ENCODE results near the gene ACOT7.
"Not testable (repeated sequence)": the region's sequence is repeated elsewhere in the genome, so short reads cannot be mapped to it uniquely, and the experiment has no call there.

Gene ACOT7

DNA sequence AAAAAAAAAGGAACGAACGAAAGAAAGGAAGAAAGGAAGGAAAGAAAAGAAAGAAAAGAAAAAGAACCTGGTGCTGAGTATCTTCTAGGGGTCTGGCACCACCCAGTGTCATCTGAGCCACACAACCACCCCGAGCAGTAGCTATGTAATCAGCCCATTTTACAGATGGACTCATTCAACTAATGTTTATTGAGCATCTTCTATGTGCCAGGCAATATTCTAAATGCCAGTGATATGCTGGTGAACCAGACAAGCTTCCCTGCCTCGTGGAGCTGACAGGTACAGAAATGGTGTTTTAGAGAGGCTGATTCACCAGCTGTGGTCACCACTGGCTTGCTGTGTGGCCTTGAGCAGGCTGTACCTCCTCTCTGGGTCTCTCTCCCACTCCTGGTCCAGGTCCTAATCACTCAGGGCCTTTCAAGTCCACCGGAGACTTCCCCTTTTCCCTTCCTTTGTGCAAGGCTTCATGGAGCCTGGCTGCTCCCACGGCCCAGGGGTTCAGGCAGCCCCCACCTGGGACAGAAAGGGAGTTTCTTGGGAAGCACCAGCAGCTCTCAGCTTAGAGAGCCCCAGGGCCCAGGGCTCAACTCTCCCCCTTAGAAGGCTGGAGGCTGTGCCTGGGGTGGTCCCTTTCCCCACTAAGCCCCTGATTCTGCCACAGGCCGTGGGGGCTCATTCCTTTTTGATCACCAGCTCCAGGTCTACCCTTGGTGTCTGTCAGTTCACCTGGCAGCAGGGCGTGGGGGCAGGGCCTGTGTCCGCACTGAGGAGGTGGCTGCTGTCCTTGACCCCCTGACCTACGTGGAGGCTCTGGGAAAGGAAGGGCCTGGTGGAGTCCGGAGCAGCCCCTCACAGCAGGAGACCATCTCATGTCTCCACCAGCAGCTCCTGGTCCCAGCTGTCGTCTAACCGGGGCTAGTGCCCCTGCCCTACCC is 38.3 kb upstream of the ACOT7 start:
- not testable (repeated sequence) for H3K27me3 ChIP-seq (ENCODE audit: control insufficient read depth in 2 of 2, insufficient read depth in 2 of 2, low read length in 2 of 2)

DNA sequence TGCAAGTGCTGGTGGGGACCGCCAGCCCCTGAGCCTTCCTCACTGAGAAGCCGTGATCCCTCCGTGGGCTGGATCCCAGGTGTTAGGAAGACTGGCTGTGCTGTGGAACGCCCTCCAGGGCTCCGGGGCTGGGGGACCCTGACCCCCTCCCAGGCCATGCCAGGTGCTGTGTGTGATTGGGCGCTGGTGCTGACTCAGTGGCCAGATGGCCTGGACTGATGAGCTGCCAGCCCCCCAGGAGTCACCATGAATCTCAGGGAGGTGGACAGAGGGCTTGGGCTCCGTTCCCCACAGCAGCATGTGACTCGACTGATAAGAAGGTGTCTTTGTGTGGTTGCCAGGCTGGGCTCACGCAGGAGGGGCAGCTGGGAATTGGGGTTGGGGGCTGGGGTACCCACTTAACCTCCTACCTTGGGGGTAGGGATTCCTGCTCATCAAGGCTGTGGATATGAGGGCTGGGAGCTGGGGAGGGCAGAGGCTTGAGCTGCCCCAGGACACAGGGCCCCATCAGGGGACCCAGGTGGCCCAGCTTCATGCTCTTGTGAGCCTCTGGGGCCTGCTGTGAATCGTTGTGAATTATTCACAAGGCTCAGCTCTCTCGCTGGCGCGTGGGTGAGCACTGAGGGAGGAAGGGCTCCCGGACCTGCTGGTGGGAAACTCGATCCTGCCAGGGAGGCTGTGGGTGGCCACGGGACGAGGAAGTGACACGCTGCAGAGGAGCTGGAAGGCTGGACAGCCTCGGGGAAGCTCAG is 36.3 kb upstream of the ACOT7 start:
- H3K36me3 ChIP-seq (ENCODE audit: control insufficient read depth in 2 of 2, insufficient read depth in 2 of 2, low read length in 2 of 2); H3K27ac ChIP-seq (ENCODE audit: low read depth in 2 of 2, low read length in 2 of 2); H3K9ac ChIP-seq (ENCODE audit: low read depth in 1 of 2, low read length in 2 of 2); H3K27me3 ChIP-seq (ENCODE audit: control insufficient read depth in 2 of 2, insufficient read depth in 2 of 2, low read length in 2 of 2); H3K9me3 ChIP-seq (ENCODE audit: control insufficient read depth in 2 of 2, low read length in 2 of 2); H3K4me3 ChIP-seq (ENCODE audit: low read length in 2 of 2): not testable (repeated sequence)
- H3K4me1 ChIP-seq (ENCODE audit: control insufficient read depth in 2 of 2, insufficient read depth in 2 of 2, low read length in 2 of 2) = peaks cover 27 to 28% of the 10 kb centered on the region in 2 donors

More for the DNA sequence above, 38.3 kb upstream of the ACOT7 start:
- not testable (repeated sequence) for H3K9ac ChIP-seq (ENCODE audit: low read depth in 1 of 2, low read length in 2 of 2); H3K36me3 ChIP-seq (ENCODE audit: control insufficient read depth in 2 of 2, insufficient read depth in 2 of 2, low read length in 2 of 2); H3K9me3 ChIP-seq (ENCODE audit: control insufficient read depth in 2 of 2, low read length in 2 of 2); H3K4me3 ChIP-seq (ENCODE audit: low read length in 2 of 2); H3K27ac ChIP-seq (ENCODE audit: low read depth in 2 of 2, low read length in 2 of 2)
- peaks cover 8 to 12% of the 10 kb centered on the region in 2 donors for H3K4me1 ChIP-seq (ENCODE audit: control insufficient read depth in 2 of 2, insufficient read depth in 2 of 2, low read length in 2 of 2)

DNA sequence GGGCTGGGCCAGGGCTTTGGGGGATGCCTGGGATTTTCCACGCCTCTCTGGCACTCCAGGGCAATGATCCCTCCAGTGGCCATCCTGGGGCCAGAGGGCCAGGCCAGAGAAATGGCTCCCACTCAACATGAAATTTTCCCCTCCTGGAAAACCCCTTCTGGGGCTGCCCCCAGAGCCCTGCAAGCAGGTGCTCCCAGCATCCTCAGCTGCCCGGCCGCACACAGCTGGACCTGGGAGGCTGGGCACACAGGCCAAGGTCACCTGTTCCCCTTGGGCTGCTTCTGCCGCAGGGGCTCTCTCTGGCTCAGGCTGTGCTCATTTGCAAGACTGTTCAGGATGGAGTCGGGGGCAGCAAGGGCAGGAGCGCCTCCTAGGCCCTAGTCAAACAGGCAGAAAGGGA is 34.9 kb upstream of the ACOT7 start:
- Histone ChIP-seq H3K4me1 (ENCODE audit: control insufficient read depth in 2 of 2, insufficient read depth in 2 of 2, low read length in 2 of 2) (peaks cover 37 to 40% of the 10 kb centered on the region in 2 donors), H3K27me3 (ENCODE audit: control insufficient read depth in 2 of 2, insufficient read depth in 2 of 2, low read length in 2 of 2) (peaks cover 12 to 15% of the 10 kb centered on the region in 2 donors)
- not testable (repeated sequence) for H3K27ac ChIP-seq (ENCODE audit: low read depth in 2 of 2, low read length in 2 of 2); H3K9me3 ChIP-seq (ENCODE audit: control insufficient read depth in 2 of 2, low read length in 2 of 2); H3K4me3 ChIP-seq (ENCODE audit: low read length in 2 of 2); H3K36me3 ChIP-seq (ENCODE audit: control insufficient read depth in 2 of 2, insufficient read depth in 2 of 2, low read length in 2 of 2); H3K9ac ChIP-seq (ENCODE audit: low read depth in 1 of 2, low read length in 2 of 2)

DNA sequence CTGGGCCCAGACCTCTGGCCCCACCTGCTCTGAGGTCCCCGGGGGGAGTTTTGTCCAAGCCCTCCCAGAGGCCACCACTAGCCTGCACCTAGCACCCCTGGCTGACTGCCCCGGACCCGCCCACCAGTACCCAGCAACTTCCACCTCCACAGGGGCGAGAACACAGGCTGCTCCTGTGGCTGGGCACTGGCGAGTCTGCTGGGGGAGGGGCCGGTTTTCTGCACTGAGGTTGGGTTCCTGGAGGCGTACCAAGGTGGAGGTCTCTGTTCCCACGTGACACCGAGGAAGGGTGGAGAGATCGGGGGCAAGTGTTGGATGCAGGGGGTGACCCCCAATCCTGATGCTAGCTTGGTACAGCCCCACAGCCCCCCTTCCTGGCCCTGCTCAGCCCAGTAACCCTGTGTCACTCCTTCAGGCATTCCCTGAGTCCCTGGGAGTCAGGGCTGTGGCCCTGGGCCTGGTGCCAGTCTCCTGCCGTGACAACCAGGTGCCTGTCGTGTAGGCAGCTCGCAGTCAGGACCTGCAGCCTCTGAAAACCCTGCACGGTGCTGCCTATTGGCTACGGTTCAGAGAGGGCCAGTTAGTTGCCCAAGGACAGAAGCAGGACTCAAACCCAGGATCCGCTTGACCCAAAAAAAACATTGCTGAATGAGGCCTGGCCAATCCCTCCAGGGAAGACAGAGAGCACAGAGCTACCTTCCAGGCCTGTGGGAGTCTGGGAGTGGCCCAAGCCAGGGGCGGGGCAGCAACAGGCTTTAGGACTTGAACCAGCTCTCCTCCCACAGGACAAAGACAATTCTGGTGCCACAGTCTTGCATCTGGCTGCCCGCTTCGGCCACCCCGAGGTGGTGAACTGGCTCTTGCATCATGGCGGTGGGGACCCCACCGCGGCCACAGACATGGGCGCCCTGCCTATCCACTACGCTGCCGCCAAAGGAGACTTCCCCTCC is 34.1 kb upstream of the ACOT7 start:
- Histone ChIP-seq H3K27ac (ENCODE audit: low read depth in 2 of 2, low read length in 2 of 2) (peak overlapping the region; percentile 40 to 46), H3K4me3 (ENCODE audit: low read length in 2 of 2) (peak overlapping the region in 1 of 2 donors; percentile 23), H3K36me3 (ENCODE audit: control insufficient read depth in 2 of 2, insufficient read depth in 2 of 2, low read length in 2 of 2) (no peaks in the 10 kb centered on the region), H3K9ac (ENCODE audit: low read depth in 1 of 2, low read length in 2 of 2) (no peak overlapping the region), H3K4me1 (ENCODE audit: control insufficient read depth in 2 of 2, insufficient read depth in 2 of 2, low read length in 2 of 2) (peaks cover 39 to 40% of the 10 kb centered on the region in 2 donors), H3K27me3 (ENCODE audit: control insufficient read depth in 2 of 2, insufficient read depth in 2 of 2, low read length in 2 of 2) (peaks cover 18 to 20% of the 10 kb centered on the region in 2 donors), H3K9me3 (ENCODE audit: control insufficient read depth in 2 of 2, low read length in 2 of 2) (no peaks in the 10 kb centered on the region)

DNA sequence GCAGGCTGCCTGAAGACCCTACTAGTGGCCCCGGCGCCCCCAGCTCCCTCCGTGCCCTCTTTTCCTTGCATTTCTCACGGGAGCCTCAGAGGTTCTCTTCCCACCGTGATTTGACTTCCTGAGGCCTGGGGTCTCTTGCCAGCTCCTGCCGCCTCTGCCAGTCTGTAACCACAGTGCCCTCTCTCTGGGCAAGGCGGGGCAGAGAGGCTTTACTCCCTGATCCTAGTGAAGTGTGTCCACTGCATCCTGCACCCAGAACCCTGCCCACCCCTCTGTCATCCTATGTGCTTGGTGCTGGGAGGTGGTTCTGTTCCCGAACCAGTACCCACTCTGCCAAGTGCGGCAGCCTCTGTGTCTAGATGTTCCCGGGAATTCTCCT is 33.4 kb upstream of the ACOT7 start:
- no peak overlapping the region for H3K4me3 ChIP-seq (ENCODE audit: low read length in 2 of 2)
- H3K9ac ChIP-seq (ENCODE audit: low read depth in 1 of 2, low read length in 2 of 2) = no peak overlapping the region

DNA sequence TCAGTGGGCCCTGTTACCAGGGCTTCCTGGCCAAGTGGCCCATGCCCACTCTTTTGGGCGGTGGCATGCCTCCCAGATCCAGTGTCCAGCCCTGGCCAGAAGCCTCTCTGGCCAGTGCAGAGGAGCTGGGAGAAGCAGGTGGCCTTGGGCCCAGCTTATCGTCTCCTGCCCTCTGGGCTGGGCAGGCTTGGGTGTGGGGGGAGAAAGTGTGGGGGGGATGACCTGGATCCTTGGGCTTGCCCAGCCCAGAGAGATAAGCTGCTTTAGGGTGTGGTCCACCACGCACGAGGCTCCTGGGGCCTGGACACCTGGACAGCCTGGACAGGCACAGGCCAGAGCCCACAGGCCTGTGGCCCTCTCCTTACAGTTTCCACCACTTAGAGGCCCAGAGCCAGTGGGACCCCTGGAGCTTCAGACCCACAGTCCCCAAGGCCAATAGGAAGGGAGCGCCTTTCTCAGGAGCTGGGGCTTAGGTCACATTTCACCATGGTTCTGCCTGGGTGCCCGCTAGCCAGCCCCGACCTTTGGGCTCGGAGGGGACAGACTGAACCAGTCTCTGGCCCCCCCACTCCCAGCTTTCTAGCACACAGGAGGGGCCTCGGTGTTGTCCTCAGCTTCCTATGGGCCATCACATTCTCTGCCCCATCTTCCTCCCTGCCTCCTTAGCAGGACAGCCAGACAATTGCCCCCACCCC is 32.9 kb upstream of the ACOT7 start:
- Histone ChIP-seq H3K36me3 (ENCODE audit: control insufficient read depth in 2 of 2, insufficient read depth in 2 of 2, low read length in 2 of 2) (no peaks in the 10 kb centered on the region), H3K4me1 (ENCODE audit: control insufficient read depth in 2 of 2, insufficient read depth in 2 of 2, low read length in 2 of 2) (peaks cover 39 to 43% of the 10 kb centered on the region in 2 donors)

More for the DNA sequence above, 33.4 kb upstream of the ACOT7 start:
- peak overlapping the region in 1 of 2 donors; percentile 23 for H3K27ac ChIP-seq (ENCODE audit: low read depth in 2 of 2, low read length in 2 of 2)
- H3K4me1 ChIP-seq (ENCODE audit: control insufficient read depth in 2 of 2, insufficient read depth in 2 of 2, low read length in 2 of 2) = peaks cover 39 to 40% of the 10 kb centered on the region in 2 donors
- H3K9me3 ChIP-seq (ENCODE audit: control insufficient read depth in 2 of 2, low read length in 2 of 2) = no peaks in the 10 kb centered on the region
- H3K27me3 ChIP-seq (ENCODE audit: control insufficient read depth in 2 of 2, insufficient read depth in 2 of 2, low read length in 2 of 2) = peaks cover 19 to 20% of the 10 kb centered on the region in 2 donors
- H3K36me3 ChIP-seq (ENCODE audit: control insufficient read depth in 2 of 2, insufficient read depth in 2 of 2, low read length in 2 of 2) = no peaks in the 10 kb centered on the region

DNA sequence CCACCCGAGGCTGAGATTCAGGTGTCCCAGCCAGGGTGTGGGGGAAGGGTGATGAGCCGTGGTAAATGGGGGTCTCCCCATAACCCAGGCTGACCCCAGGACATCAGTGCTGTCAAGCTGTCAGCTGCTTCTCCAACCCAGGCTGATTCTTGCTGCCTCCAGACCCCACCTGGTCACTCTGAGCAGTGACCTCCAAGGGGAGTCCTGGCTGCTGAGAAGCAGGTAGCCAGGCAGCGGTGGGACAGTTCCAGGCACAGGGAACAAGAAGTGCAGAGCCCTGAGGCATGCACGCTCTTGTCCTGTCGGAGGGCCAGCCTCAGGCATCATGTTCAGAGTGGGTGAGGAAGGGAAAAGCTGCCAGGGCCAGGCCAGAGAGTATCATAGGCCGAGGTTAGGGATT is 32.1 kb upstream of the ACOT7 start:
- Histone ChIP-seq H3K9ac (ENCODE audit: low read depth in 1 of 2, low read length in 2 of 2) (no peak overlapping the region), H3K27ac (ENCODE audit: low read depth in 2 of 2, low read length in 2 of 2) (no peak overlapping the region), H3K27me3 (ENCODE audit: control insufficient read depth in 2 of 2, insufficient read depth in 2 of 2, low read length in 2 of 2) (peaks cover 24 to 29% of the 10 kb centered on the region in 2 donors), H3K4me1 (ENCODE audit: control insufficient read depth in 2 of 2, insufficient read depth in 2 of 2, low read length in 2 of 2) (peaks cover 39 to 49% of the 10 kb centered on the region in 2 donors), H3K4me3 (ENCODE audit: low read length in 2 of 2) (no peak overlapping the region), H3K36me3 (ENCODE audit: control insufficient read depth in 2 of 2, insufficient read depth in 2 of 2, low read length in 2 of 2) (no peaks in the 10 kb centered on the region), H3K9me3 (ENCODE audit: control insufficient read depth in 2 of 2, low read length in 2 of 2) (no peaks in the 10 kb centered on the region)

More for the DNA sequence above, 32.9 kb upstream of the ACOT7 start:
- Histone ChIP-seq H3K4me3 (ENCODE audit: low read length in 2 of 2) (no peak overlapping the region), H3K9me3 (ENCODE audit: control insufficient read depth in 2 of 2, low read length in 2 of 2) (no peaks in the 10 kb centered on the region), H3K27ac (ENCODE audit: low read depth in 2 of 2, low read length in 2 of 2) (no peak overlapping the region), H3K27me3 (ENCODE audit: control insufficient read depth in 2 of 2, insufficient read depth in 2 of 2, low read length in 2 of 2) (peaks cover 19 to 25% of the 10 kb centered on the region in 2 donors), H3K9ac (ENCODE audit: low read depth in 1 of 2, low read length in 2 of 2) (no peak overlapping the region)

DNA sequence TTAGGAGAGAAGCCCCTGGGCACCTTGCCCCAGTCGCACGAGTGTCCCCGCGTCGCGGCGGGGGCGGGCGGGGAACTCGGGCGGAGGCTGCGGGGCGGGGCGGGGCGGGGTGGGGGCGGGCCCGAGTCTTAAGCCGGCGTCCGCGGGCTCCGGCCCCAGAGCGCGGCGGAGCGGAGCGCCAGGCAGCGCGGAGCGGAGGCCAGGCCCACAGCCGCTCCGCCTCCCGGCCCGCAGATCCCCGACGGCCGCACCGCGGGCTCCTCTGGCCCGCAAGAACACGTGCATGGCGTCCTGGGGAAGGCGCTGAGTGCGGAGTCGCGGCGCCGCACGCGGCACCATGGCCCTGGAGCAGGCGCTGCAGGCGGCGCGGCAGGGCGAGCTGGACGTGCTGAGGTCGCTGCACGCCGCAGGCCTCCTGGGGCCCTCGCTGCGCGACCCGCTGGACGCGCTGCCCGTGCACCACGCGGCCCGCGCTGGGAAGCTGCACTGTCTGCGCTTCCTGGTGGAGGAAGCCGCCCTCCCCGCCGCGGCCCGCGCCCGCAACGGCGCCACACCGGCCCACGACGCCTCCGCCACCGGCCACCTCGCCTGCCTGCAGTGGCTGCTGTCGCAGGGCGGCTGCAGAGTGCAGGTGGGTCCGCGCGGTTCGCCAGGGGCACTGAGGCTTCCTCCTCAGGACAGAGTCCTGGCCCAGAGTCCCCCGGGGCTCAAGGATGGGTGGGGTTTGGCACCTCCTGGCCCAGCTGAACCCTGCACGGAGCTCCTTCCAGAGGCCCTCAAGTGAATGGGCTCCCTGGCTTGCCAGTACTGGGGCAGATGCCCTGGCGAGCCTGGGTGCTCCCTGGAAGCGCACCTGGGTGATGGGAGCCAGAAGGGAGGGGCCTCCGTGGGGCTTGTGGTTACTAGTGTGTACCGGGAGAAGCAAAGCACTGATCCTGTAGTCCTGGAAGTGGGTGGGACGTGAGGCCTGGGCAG is 31.3 kb upstream of the ACOT7 start, which contains the start of gene ESPN:
TSS of gene ESPN (plus strand) at position 158 of the 975 bp plus-strand sequence. CDS start at position 338, 180 bp downstream.
- H3K9me3 ChIP-seq (ENCODE audit: control insufficient read depth in 2 of 2, low read length in 2 of 2) = no peaks in the 10 kb centered on the region
- peak within 1 kb of the TSS; percentile 17 to 31 for H3K4me3 ChIP-seq (ENCODE audit: low read length in 2 of 2)
- peaks cover 46 to 56% of the 10 kb centered on the region in 2 donors for H3K4me1 ChIP-seq (ENCODE audit: control insufficient read depth in 2 of 2, insufficient read depth in 2 of 2, low read length in 2 of 2)
- peak within 1 kb of the TSS in 1 of 2 donors; percentile 43 for H3K9ac ChIP-seq (ENCODE audit: low read depth in 1 of 2, low read length in 2 of 2)
- H3K27ac ChIP-seq (ENCODE audit: low read depth in 2 of 2, low read length in 2 of 2) = no peak within 1 kb of the TSS
- H3K27me3 ChIP-seq (ENCODE audit: control insufficient read depth in 2 of 2, insufficient read depth in 2 of 2, low read length in 2 of 2) = peaks cover 24 to 32% of the 10 kb centered on the region in 2 donors
- H3K36me3 ChIP-seq (ENCODE audit: control insufficient read depth in 2 of 2, insufficient read depth in 2 of 2, low read length in 2 of 2) = no peaks in the 10 kb centered on the region

All from mucosa of rectum (tissue), 2 donors.